HG02759 (cell line): Measurements from ENCODE around the gene NME8.
"Not testable (repeated sequence)": the region's sequence is repeated elsewhere in the genome, so short reads cannot be mapped to it uniquely, and the experiment has no call there.

ENCODE experiments used
- ATAC-seq: cut with Tn5 transposase; IDR thresholded peaks from one replicate; pipeline ENCODE4 v1.9.1; 2021; ENCODE audit warnings: mild to moderate bottlenecking, moderate library complexity; ENCODE audit not compliant: unreplicated experiment

Gene NME8

GRCh38 chr7:37848297-37848696 is at the start of gene NME8:
NME8 (plus strand) TSS chr7:37848597; CDS start chr7:37850267, 1,670 bp downstream.
- ATAC-seq: no peak

GRCh38 chr7:37806152-37806551 is 42.2 kb upstream of the NME8 start:
- no peak for ATAC-seq

- not testable (repeated sequence) for ATAC-seq
Measured at GRCh38 chr7:37812161-37812580, 36.2 kb upstream of the NME8 start.

GRCh38 chr7:37815671-37816371 is 32.6 kb upstream of the NME8 start:
- ATAC-seq: peak; percentile 89

- ATAC-seq: no peak
Measured at GRCh38 chr7:37816922-37817590, 31.3 kb upstream of the NME8 start.

- no peak for ATAC-seq
Measured at GRCh38 chr7:37817591-37817960, 30.8 kb upstream of the NME8 start.

- ATAC-seq: no peak
Measured at GRCh38 chr7:37817996-37818720, 30.2 kb upstream of the NME8 start.

- no peak for ATAC-seq
Measured at GRCh38 chr7:37820708-37821468, 27.5 kb upstream of the NME8 start.

- no peak for ATAC-seq
Measured at GRCh38 chr7:37822946-37823345, 25.5 kb upstream of the NME8 start.

GRCh38 chr7:37823557-37823956 is 24.8 kb upstream of the NME8 start:
- no peak for ATAC-seq

- ATAC-seq: no peak
Measured at GRCh38 chr7:37825038-37825437, 23.4 kb upstream of the NME8 start.

GRCh38 chr7:37826825-37827224 is 21.6 kb upstream of the NME8 start:
- peak; percentile 60 for ATAC-seq

GRCh38 chr7:37831244-37831643 is 17.2 kb upstream of the NME8 start:
- ATAC-seq: no peak

- ATAC-seq: peak; percentile 95
Measured at GRCh38 chr7:37832194-37832593, 16.2 kb upstream of the NME8 start.

GRCh38 chr7:37833107-37833817 is 15.1 kb upstream of the NME8 start:
- no peak for ATAC-seq

GRCh38 chr7:37833818-37834146 is 14.6 kb upstream of the NME8 start:
- ATAC-seq: no peak

GRCh38 chr7:37853468-37853867 is 5.1 kb downstream of the NME8 start:
- no peak for ATAC-seq

- no peak for ATAC-seq
Measured at GRCh38 chr7:37882086-37882485, 33.7 kb downstream of the NME8 start.

GRCh38 chr7:37893359-37893758 is 45.0 kb downstream of the NME8 start:
- ATAC-seq: no peak

- no peak for ATAC-seq
Measured at GRCh38 chr7:37894671-37895070, 46.3 kb downstream of the NME8 start.
